ENCODE measurements around the gene EQTN.
A peak's percentile ranks its signal among the peaks of the same experiment; 100 is the strongest.

The EQTN gene

GRCh38 chr9:27336126-27336525, 39.2 kb upstream of the EQTN start:
- no CpG with 5 or more reads among the region's 1 CpG for WGBS (ENCODE audit: insufficient coverage, insufficient read length)

GRCh38 chr9:27335075-27335474, 38.1 kb upstream of the EQTN start:
- H3K4me3 ChIP-seq (ENCODE audit: low read length) = no peak overlapping the region
- no peaks in the 10 kb centered on the region for H3K27me3 ChIP-seq (ENCODE audit: control insufficient read depth, insufficient read depth, low read length)
- DNase-seq (ENCODE audit: low read depth, low spot score) = no peak
- no peaks in the 10 kb centered on the region for H3K9me3 ChIP-seq (ENCODE audit: control insufficient read depth, insufficient read depth, low read length)
- no CpG with 5 or more reads among the region's 6 CpGs for WGBS (ENCODE audit: insufficient coverage, insufficient read length)
- H3K4me1 ChIP-seq (ENCODE audit: control insufficient read depth, insufficient read depth, low read length) = no peaks in the 10 kb centered on the region
- H3K27ac ChIP-seq (ENCODE audit: low read length) = no peak overlapping the region
- H3K36me3 ChIP-seq (ENCODE audit: control insufficient read depth, insufficient read depth, low read length) = no peaks in the 10 kb centered on the region

More at GRCh38 chr9:27336126-27336525, 39.2 kb upstream of the EQTN start:
- Histone ChIP-seq H3K36me3 (ENCODE audit: control insufficient read depth, insufficient read depth, low read length) (no peaks in the 10 kb centered on the region), H3K27me3 (ENCODE audit: control insufficient read depth, insufficient read depth, low read length) (no peaks in the 10 kb centered on the region), H3K9me3 (ENCODE audit: control insufficient read depth, insufficient read depth, low read length) (no peaks in the 10 kb centered on the region), H3K27ac (ENCODE audit: low read length) (no peak overlapping the region), H3K4me1 (ENCODE audit: control insufficient read depth, insufficient read depth, low read length) (0 out of 2 replicates have a peak, but pooled peaks cover 2% of the 10 kb centered on the region), H3K4me3 (ENCODE audit: low read length) (no peak overlapping the region)
- DNase-seq (ENCODE audit: low read depth, low spot score) = no peak

- Histone ChIP-seq H3K9me3 (ENCODE audit: control insufficient read depth, insufficient read depth, low read length) (no peaks in the 10 kb centered on the region), H3K36me3 (ENCODE audit: control insufficient read depth, insufficient read depth, low read length) (no peaks in the 10 kb centered on the region), H3K4me3 (ENCODE audit: low read length) (no peak overlapping the region), H3K4me1 (ENCODE audit: control insufficient read depth, insufficient read depth, low read length) (no peaks in the 10 kb centered on the region), H3K27ac (ENCODE audit: low read length) (no peak overlapping the region), H3K27me3 (ENCODE audit: control insufficient read depth, insufficient read depth, low read length) (no peaks in the 10 kb centered on the region)
- no CpG with 5 or more reads among the region's 7 CpGs for WGBS (ENCODE audit: insufficient coverage, insufficient read length)
- peak; percentile 76 for DNase-seq (ENCODE audit: low read depth, low spot score)
Measured at GRCh38 chr9:27333241-27334052, 36.5 kb upstream of the EQTN start.

GRCh38 chr9:27331393-27331792, 34.4 kb upstream of the EQTN start:
- Histone ChIP-seq H3K4me3 (ENCODE audit: low read length) (no peak overlapping the region), H3K27me3 (ENCODE audit: control insufficient read depth, insufficient read depth, low read length) (no peaks in the 10 kb centered on the region), H3K9me3 (ENCODE audit: control insufficient read depth, insufficient read depth, low read length) (no peaks in the 10 kb centered on the region), H3K27ac (ENCODE audit: low read length) (no peak overlapping the region), H3K4me1 (ENCODE audit: control insufficient read depth, insufficient read depth, low read length) (no peaks in the 10 kb centered on the region), H3K36me3 (ENCODE audit: control insufficient read depth, insufficient read depth, low read length) (no peaks in the 10 kb centered on the region)
- DNase-seq (ENCODE audit: low read depth, low spot score) = no peak
- WGBS (ENCODE audit: insufficient coverage, insufficient read length) = no CpG with 5 or more reads among the region's 4 CpGs

- H3K36me3 ChIP-seq (ENCODE audit: control insufficient read depth, insufficient read depth, low read length) = no peaks in the 10 kb centered on the region; the same call in 1 of the 2 replicates
- H3K4me3 ChIP-seq (ENCODE audit: low read length) = no peak overlapping the region
- no peaks in the 10 kb centered on the region for H3K27me3 ChIP-seq (ENCODE audit: control insufficient read depth, insufficient read depth, low read length)
- no CpG with 5 or more reads among the region's 9 CpGs for WGBS (ENCODE audit: insufficient coverage, insufficient read length)
- H3K9me3 ChIP-seq (ENCODE audit: control insufficient read depth, insufficient read depth, low read length) = peaks cover 1% of the 10 kb centered on the region
- DNase-seq (ENCODE audit: low read depth, low spot score) = no peak
- H3K27ac ChIP-seq (ENCODE audit: low read length) = no peak overlapping the region
- H3K4me1 ChIP-seq (ENCODE audit: control insufficient read depth, insufficient read depth, low read length) = no peaks in the 10 kb centered on the region
Measured at GRCh38 chr9:27329291-27329690, 32.3 kb upstream of the EQTN start.

GRCh38 chr9:27328483-27328882, 31.5 kb upstream of the EQTN start:
- no peaks in the 10 kb centered on the region; the same call in 1 of the 2 replicates for H3K36me3 ChIP-seq (ENCODE audit: control insufficient read depth, insufficient read depth, low read length)
- no peaks in the 10 kb centered on the region for H3K27me3 ChIP-seq (ENCODE audit: control insufficient read depth, insufficient read depth, low read length)
- H3K9me3 ChIP-seq (ENCODE audit: control insufficient read depth, insufficient read depth, low read length) = peaks cover 1% of the 10 kb centered on the region
- H3K4me1 ChIP-seq (ENCODE audit: control insufficient read depth, insufficient read depth, low read length) = no peaks in the 10 kb centered on the region
- no CpG with 5 or more reads among the region's 3 CpGs for WGBS (ENCODE audit: insufficient coverage, insufficient read length)
- no peak for DNase-seq (ENCODE audit: low read depth, low spot score)
- H3K4me3 ChIP-seq (ENCODE audit: low read length) = no peak overlapping the region
- no peak overlapping the region for H3K27ac ChIP-seq (ENCODE audit: low read length)

- H3K4me3 ChIP-seq (ENCODE audit: low read length) = no peak overlapping the region
- peaks cover 2% of the 10 kb centered on the region; the same call in 1 of the 2 replicates for H3K27me3 ChIP-seq (ENCODE audit: control insufficient read depth, insufficient read depth, low read length)
- DNase-seq (ENCODE audit: low read depth, low spot score) = no peak
- H3K9me3 ChIP-seq (ENCODE audit: control insufficient read depth, insufficient read depth, low read length) = no peaks in the 10 kb centered on the region
- peaks cover 4% of the 10 kb centered on the region; the same call in 1 of the 2 replicates for H3K4me1 ChIP-seq (ENCODE audit: control insufficient read depth, insufficient read depth, low read length)
- no peaks in the 10 kb centered on the region for H3K36me3 ChIP-seq (ENCODE audit: control insufficient read depth, insufficient read depth, low read length)
- no CpG with 5 or more reads among the region's 2 CpGs for WGBS (ENCODE audit: insufficient coverage, insufficient read length)
- no peak overlapping the region for H3K27ac ChIP-seq (ENCODE audit: low read length)
Measured at GRCh38 chr9:27311184-27311583, 14.2 kb upstream of the EQTN start.

GRCh38 chr9:27310582-27310981, 13.6 kb upstream of the EQTN start:
- H3K9me3 ChIP-seq (ENCODE audit: control insufficient read depth, insufficient read depth, low read length) = no peaks in the 10 kb centered on the region
- no peak overlapping the region for H3K27ac ChIP-seq (ENCODE audit: low read length)
- peaks cover 2% of the 10 kb centered on the region; the same call in 1 of the 2 replicates for H3K27me3 ChIP-seq (ENCODE audit: control insufficient read depth, insufficient read depth, low read length)
- H3K4me1 ChIP-seq (ENCODE audit: control insufficient read depth, insufficient read depth, low read length) = peaks cover 4% of the 10 kb centered on the region; the same call in 1 of the 2 replicates
- no CpG with 5 or more reads among the region's 2 CpGs for WGBS (ENCODE audit: insufficient coverage, insufficient read length)
- no peak overlapping the region for H3K4me3 ChIP-seq (ENCODE audit: low read length)
- no peaks in the 10 kb centered on the region for H3K36me3 ChIP-seq (ENCODE audit: control insufficient read depth, insufficient read depth, low read length)
- no peak for DNase-seq (ENCODE audit: low read depth, low spot score)

- no peaks in the 10 kb centered on the region for H3K36me3 ChIP-seq (ENCODE audit: control insufficient read depth, insufficient read depth, low read length)
- no CpG with 5 or more reads among the region's 4 CpGs for WGBS (ENCODE audit: insufficient coverage, insufficient read length)
- H3K9me3 ChIP-seq (ENCODE audit: control insufficient read depth, insufficient read depth, low read length) = no peaks in the 10 kb centered on the region
- H3K27me3 ChIP-seq (ENCODE audit: control insufficient read depth, insufficient read depth, low read length) = peaks cover 2% of the 10 kb centered on the region; the same call in 1 of the 2 replicates
- DNase-seq (ENCODE audit: low read depth, low spot score) = peak; percentile 39
- H3K4me3 ChIP-seq (ENCODE audit: low read length) = no peak overlapping the region
- H3K27ac ChIP-seq (ENCODE audit: low read length) = no peak overlapping the region
- peaks cover 4% of the 10 kb centered on the region; the same call in 1 of the 2 replicates for H3K4me1 ChIP-seq (ENCODE audit: control insufficient read depth, insufficient read depth, low read length)
Measured at GRCh38 chr9:27308691-27309390, 11.9 kb upstream of the EQTN start.

- no peak for DNase-seq (ENCODE audit: low read depth, low spot score)
- no peaks in the 10 kb centered on the region for H3K9me3 ChIP-seq (ENCODE audit: control insufficient read depth, insufficient read depth, low read length)
- H3K27ac ChIP-seq (ENCODE audit: low read length) = no peak overlapping the region
- peaks cover 2% of the 10 kb centered on the region; the same call in 1 of the 2 replicates for H3K27me3 ChIP-seq (ENCODE audit: control insufficient read depth, insufficient read depth, low read length)
- WGBS (ENCODE audit: insufficient coverage, insufficient read length) = no CpG with 5 or more reads among the region's 1 CpG
- no peaks in the 10 kb centered on the region for H3K36me3 ChIP-seq (ENCODE audit: control insufficient read depth, insufficient read depth, low read length)
- H3K4me1 ChIP-seq (ENCODE audit: control insufficient read depth, insufficient read depth, low read length) = peaks cover 4% of the 10 kb centered on the region; the same call in 1 of the 2 replicates
- H3K4me3 ChIP-seq (ENCODE audit: low read length) = no peak overlapping the region
Measured at GRCh38 chr9:27304521-27304920, 7.6 kb upstream of the EQTN start.

Measured in iPS DF 6.9 (cell line).